DMS53 treated with DMSO at 0.1 percent for 48 hours (cell line): ENCODE results near the gene CACNA2D4.

Source experiments
- DNase-seq: peaks from one replicate; lab custom pipeline; 2025; ENCODE audit not compliant: unreplicated experiment; lab: John Stamatoyannopoulos, UW

CACNA2D4 gene

DNA sequence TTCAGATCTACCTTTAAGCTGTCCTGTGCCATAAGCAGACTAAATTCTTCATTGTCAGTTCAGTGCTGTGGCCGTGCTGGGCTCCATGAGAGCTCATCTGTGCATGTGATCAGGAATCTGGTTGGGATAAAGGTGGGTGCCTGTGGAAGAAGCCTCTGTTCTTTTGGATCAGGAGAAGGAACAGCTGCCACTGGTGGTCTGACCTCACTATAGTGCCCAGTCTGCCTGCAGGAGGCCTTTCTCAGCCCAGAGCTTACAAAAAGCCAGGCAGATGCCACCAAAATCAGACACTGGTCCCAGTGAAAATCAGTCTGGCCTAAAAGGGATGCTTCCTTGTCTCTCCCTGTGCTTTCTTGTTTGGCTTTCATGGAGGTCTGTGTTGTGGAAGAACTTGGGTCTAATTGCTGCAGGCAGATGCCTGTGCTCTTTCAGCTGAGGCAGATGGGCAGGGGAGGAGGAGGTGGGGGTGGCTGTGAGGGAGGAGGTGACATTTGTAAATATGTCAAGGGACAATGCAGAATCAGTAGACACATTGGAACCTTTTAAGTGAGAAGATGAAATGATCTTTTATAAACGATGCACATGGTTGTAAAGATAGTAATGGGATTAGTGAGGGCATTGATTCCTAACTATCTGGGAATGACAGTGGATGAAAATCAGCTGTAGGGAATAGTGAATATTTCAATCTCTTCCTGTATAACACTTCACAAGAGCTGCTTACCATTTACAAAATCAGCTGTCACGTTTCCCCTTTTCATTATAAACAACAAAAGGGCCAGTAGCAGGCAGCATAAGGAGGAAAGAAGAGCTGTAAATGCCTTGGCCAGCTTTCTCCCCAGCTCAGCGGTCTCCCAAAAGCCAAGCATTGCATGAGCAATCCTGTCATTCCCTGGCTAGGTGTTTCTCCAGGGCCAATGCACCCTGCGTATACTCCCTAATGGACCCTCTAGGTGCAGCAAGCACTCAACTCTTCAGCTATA lies 44.6 kb downstream of the CACNA2D4 start:
- no peak for DNase-seq

GRCh38 chr12:1872448-1872847 lies 46.0 kb downstream of the CACNA2D4 start:
- no peak for DNase-seq

DNA sequence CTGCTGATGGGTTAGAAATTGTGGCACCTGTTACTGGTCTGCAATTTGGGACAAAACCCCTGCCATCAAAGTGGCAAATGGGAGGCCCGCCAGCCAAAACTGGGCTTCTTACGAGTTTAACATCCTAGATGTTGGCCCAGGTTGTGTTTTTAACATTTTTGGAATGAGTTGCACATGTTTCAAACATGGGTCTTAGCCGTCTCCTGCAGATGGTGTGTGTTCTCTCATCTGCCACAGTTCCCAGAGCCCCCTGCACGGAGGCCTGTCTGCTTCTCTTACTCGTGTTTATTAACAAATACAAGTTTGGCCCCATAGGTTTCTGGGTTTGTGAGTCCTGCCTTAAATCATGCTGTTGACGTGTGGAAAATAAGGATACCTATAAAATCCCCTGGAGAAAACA lies 46.5 kb downstream of the CACNA2D4 start:
- DNase-seq, result no peak

DNA sequence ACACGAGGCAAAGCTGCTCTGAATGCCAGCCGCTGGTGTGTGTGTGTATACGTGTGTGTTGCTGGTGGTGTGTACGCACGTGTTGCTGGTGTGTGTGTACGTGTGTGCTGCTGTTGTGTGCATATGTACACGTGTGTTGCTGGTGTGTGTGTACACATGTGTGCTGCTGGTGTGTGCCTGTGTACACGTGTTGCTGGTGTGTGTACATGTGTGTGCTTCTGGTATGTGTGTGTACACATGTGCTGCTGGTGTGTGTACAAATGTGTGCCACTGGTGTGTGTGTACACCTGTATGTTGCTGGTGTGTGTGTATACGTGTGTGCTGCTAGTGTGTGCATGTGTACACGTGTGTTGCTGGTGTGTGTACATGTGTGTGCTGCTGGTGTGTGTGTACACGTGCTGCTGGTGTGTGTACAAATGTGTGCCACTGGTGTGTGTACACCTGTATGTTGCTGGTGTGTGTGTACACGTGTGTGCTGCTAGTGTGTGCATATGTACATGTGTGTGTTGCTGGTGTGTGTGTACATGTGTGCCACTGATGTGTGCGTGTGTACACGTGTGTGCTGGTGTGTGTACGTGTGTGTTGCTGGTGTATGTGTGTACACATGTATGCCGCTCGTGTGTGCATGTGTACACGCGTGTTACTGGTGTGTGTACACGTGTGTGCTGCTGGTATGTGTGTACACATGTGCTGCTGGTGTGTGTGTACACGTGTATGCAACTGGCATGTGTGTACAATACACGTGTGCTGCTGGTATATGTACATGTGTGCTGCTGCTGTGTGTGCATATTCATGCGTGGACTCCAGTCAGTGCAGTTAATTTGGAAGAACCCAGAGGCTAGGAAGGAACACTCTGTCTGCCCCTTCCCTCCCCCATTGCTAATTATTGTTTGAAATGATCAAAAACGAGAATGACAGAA lies 47.2 kb downstream of the CACNA2D4 start:
- DNase-seq, result no peak

DNA sequence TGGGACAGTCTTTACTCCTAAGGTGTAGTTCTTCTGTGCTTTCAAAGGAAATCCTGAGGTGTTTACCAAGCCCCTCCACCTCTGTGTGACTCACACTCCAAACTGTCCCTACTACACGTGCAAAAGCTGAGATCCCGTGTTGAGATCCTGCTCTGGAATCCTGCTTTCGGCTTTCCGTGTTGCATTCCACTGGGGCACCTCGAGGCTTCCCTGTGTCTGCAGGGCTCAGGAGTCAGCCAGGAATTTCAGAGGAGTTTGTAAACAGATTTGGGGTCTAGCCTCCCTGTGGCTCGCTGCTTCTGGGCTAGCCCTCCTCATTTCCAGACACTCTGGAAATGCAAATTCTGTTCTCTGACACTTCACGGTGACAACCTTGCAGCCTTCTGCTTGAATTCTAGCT lies 48.4 kb downstream of the CACNA2D4 start:
- DNase-seq, result no peak

DNA sequence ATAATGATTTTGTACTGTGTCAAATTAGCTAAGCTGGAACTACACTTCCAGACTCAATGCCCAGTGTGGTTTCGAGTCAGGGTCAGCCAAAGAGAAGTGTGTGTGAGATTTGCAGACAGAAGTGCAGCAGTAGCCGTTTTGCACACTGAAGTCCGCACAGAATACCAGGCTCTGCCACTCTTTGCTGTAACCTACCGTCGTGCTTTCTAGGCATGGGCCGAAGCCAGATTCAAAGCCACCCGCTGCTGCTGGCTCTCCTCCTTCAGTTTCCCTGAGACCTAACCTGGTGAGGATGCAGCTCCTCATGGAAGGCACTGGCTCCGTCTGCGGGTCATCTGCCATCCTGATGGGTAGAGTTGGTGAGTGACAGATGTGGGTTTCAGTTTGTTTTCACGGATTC lies 49.3 kb downstream of the CACNA2D4 start:
- no peak for DNase-seq

GRCh38 chr12:1865284-1865866 lies 53.1 kb downstream of the CACNA2D4 start:
- no peak for DNase-seq

- no peak for DNase-seq
These were observed 53.6 kb downstream of the CACNA2D4 start for GRCh38 chr12:1864867-1865266.

DNA sequence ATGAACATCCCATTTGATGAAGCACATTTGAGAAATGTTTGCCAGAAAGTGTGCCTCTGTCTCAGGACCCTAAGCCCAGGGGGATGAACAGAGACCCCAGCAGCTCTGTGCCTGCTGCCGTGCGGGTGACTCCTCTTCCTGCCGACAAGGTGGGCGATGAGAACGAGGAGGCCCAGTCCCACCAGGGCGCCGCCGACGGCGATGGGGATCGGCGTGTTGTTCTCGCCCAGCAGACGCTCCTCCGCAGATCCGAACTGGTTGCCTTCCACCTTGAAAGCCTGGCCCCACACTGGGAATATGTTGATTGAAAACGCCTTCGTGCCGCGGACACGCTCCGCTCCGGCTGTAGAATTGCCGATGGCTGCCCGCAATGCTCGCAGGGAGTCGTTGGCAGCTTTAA lies 54.0 kb downstream of the CACNA2D4 start:
- no peak for DNase-seq

- DNase-seq, result no peak
These were observed 54.6 kb downstream of the CACNA2D4 start for GRCh38 chr12:1863823-1864222.

- no peak for DNase-seq
These were observed 55.5 kb downstream of the CACNA2D4 start for GRCh38 chr12:1862973-1863372.

GRCh38 chr12:1859643-1860042 lies 58.8 kb downstream of the CACNA2D4 start:
- no peak for DNase-seq

- DNase-seq, result no peak
These were observed 60.0 kb downstream of the CACNA2D4 start for GRCh38 chr12:1858456-1858855.

DNA sequence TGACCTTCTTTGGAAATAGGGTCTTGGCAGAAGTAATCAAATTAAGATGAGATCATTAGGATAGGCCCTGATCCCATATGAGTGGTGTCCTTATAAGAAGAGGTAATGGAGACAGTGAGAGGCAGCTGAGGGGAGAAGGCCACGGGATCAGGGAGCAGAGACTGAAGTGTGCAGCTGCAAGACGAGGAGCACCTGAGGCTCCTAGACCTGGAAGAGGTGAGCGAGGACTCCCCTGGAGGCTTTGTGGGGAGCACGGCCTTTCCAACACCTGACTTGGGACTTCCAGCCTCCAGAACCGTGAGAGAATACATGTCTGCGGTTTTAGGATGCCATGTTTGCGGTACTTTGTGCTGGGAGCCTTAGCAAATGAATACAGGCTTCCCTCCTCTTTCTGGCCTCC lies 60.6 kb downstream of the CACNA2D4 start:
- DNase-seq, result no peak

- DNase-seq, result no peak
These were observed 61.4 kb downstream of the CACNA2D4 start for GRCh38 chr12:1857086-1857485.

DNA sequence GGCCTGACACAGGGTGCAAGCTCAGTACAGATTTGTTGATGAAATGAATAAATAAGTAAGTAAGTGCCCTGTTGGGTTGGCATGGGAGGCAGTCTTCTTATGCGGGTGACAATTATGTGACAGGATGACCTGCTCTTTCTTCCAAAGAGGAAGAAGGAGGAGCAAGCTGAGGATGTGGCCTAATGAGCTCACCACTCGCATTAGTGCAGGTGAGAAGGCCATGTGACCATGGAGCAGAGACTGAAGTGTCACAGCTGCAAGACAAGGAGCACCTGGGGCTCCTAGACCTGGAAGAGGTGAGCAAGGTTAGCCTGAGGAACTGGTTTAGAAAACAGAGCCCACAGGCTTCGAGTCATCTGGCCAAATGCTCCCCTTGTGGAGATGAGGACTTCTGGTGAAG lies 63.2 kb downstream of the CACNA2D4 start:
- DNase-seq, result no peak

DNA sequence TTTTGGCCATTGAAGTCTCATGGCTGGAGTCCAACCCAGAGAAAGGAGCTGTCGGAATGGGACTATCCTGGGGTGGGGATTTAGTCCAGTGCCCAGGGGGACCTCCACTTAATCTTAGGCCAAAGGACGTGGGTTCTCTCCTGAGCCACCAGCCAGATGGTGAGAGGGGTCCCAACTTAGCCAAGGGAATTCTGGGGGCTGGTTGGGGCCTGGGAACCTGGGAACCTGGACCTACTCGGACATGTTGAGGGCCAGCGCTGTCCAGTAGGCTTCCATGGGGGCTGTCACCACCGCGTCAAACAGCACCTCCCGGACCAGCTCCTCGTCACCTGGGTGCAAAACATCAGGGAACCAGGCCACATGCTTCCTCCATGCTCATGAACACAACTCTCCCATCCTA lies 64.7 kb downstream of the CACNA2D4 start:
- DNase-seq, result no peak

DNA sequence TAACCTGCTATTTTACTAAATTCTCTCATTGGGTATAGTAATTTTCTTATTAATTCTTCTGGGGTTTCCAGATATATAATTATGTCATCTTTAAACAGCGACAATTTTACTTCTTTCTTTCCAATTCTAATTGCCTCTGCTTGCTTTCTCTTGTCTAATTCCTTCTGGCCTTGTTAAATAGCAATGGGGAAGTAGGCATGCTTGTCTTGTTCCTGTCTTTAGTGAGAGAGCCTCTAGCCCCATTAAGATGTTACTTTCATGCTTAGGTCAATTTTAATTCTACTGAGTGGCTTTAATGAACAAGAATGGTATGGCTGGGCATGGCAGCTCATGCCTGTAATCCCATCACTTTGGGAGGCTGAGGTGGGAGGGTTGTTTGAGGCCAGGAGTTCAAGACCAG lies 66.4 kb downstream of the CACNA2D4 start:
- DNase-seq, result no peak

DNA sequence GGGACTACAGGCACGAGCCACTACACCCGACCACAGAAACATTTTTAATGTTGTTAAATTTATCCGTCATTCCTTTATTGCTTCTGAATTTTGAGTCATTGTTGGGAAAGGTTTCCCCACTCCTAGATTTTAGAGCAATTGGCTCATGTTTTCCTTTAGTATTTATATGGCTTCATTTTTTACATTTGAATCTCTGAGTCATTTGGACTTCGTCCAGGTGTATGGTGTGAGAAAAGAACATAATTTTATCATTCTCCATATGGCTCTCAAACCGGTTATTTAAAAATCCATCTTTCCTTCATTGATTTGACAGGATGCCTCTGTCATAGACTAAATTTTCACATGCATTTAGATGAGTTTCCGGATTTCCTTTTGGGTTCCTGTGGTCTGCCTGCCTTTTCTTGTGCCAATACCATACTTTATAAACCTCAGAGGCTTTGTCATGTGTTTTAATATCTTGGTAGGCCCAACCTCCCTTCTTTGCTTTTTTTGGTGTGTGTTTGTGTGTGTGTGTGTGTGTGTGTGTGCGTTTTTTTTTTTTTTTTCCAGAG lies 67.2 kb downstream of the CACNA2D4 start:
- no peak for DNase-seq

- no peak for DNase-seq
These were observed 69.7 kb downstream of the CACNA2D4 start for GRCh38 chr12:1848745-1849144.

DNA sequence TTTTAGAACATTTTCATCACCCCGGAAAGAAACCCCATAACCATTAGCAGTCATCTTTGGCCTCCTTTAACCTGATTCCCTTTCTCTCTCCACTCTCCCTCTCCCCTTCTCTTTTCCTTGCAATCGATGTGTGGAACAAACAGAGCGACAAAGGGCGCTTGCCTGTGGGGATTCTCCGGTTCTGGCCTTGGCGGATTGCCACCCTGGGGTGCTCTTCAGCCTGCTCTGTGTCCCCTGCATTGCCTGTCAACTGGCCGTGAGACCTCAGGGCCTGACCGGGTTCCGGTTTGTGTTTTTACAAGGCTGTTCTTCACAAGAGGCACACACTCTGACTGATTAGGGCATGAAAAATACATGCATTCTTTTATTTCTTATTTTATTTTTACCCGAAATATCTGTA lies 70.3 kb downstream of the CACNA2D4 start:
- DNase-seq, result no peak
